Activated T-helper 17 cell treated with anti-CD3 and anti-CD28 coated beads, Interleukin-2, amount 50 U/mL, for 72 hours (primary cell): Measurements from ENCODE around the gene TMCC1. TPM values are rescaled to one million over a fixed set of nuclear protein-coding genes. Genes with fewer than 3 reads are reported as not detected.

Experiments
- ATAC-seq: fragments of 150-1000 bp; cut with Tn5 transposase; replicated peaks from 2 replicates; pipeline ENCODE4 v1.10.0; 2021; ENCODE audit warnings: mild to moderate bottlenecking, moderate library complexity
- H3K27ac Mint-ChIP-seq: one replicate; pipeline ENCODE4 v1.8.0; 2022; ENCODE audit warnings: mixed read lengths
- H3K27me3 Mint-ChIP-seq: one replicate; pipeline ENCODE4 v1.8.0; 2022; ENCODE audit warnings: mixed read lengths
- H3K36me3 Mint-ChIP-seq: one replicate; pipeline ENCODE4 v1.8.0; 2022; ENCODE audit warnings: low read depth, mild to moderate bottlenecking, mixed read lengths
- H3K4me1 Mint-ChIP-seq: one replicate; pipeline ENCODE4 v1.8.0; 2022; ENCODE audit warnings: mixed read lengths
- H3K4me3 Mint-ChIP-seq: one replicate; pipeline ENCODE4 v1.8.0; 2022; ENCODE audit warnings: mild to moderate bottlenecking, mixed read lengths
- H3K9me3 Mint-ChIP-seq: one replicate; pipeline ENCODE4 v1.8.0; 2022; ENCODE audit warnings: mixed read lengths
- total RNA-seq, 2 donors: library from RNA; stranded (reverse); gene quantifications; one replicate each; pipeline ENCODE4 v1.2.3, GENCODE V29; 2022

Gene TMCC1
- total RNA-seq, result 10 to 100 TPM; 16.4 to 19.5 TPM

- H3K9me3 Mint-ChIP-seq, result no peaks in the 10 kb centered on the region
- peak; percentile 94 for ATAC-seq
- peak within 1 kb of the TSS; percentile 91 for H3K4me3 Mint-ChIP-seq
- H3K27me3 Mint-ChIP-seq, result no peaks in the 10 kb centered on the region
- no peaks in the 10 kb centered on the region for H3K36me3 Mint-ChIP-seq
- peak within 1 kb of the TSS; percentile 83 for H3K27ac Mint-ChIP-seq
- peaks cover 30% of the 10 kb centered on the region for H3K4me1 Mint-ChIP-seq
These were observed at the start of gene TMCC1 for GRCh38 chr3:129893581-129894070. Gene TMCC1 (minus strand): TSS chr3:129893711.

- no peak overlapping the region for H3K27ac Mint-ChIP-seq
- no peaks in the 10 kb centered on the region for H3K4me1 Mint-ChIP-seq
- ATAC-seq, result no peak
- no peaks in the 10 kb centered on the region for H3K9me3 Mint-ChIP-seq
- H3K4me3 Mint-ChIP-seq, result no peak overlapping the region
- no peaks in the 10 kb centered on the region for H3K36me3 Mint-ChIP-seq
- H3K27me3 Mint-ChIP-seq, result peaks cover 20% of the 10 kb centered on the region
These were observed 49.5 kb upstream of the TMCC1 start for GRCh38 chr3:129943020-129943419.

- Mint-ChIP-seq H3K36me3 (no peaks in the 10 kb centered on the region), H3K27me3 (peaks cover 17% of the 10 kb centered on the region), H3K9me3 (no peaks in the 10 kb centered on the region)
These were observed 48.8 kb upstream of the TMCC1 start for GRCh38 chr3:129942296-129942695.

GRCh38 chr3:129940086-129940485, 46.6 kb upstream of the TMCC1 start:
- no peaks in the 10 kb centered on the region for H3K4me1 Mint-ChIP-seq
- peaks cover 16% of the 10 kb centered on the region for H3K27me3 Mint-ChIP-seq
- H3K4me3 Mint-ChIP-seq, result no peak overlapping the region
- H3K27ac Mint-ChIP-seq, result no peak overlapping the region
- H3K9me3 Mint-ChIP-seq, result no peaks in the 10 kb centered on the region
- no peak for ATAC-seq
- no peaks in the 10 kb centered on the region for H3K36me3 Mint-ChIP-seq

More at GRCh38 chr3:129942296-129942695, 48.8 kb upstream of the TMCC1 start:
- peak; percentile 42 for ATAC-seq
- Mint-ChIP-seq H3K4me3 (no peak overlapping the region), H3K4me1 (no peaks in the 10 kb centered on the region), H3K27ac (no peak overlapping the region)

- Mint-ChIP-seq H3K36me3 (no peaks in the 10 kb centered on the region), H3K9me3 (no peaks in the 10 kb centered on the region), H3K27me3 (peaks cover 7% of the 10 kb centered on the region), H3K4me3 (no peak overlapping the region), H3K4me1 (no peaks in the 10 kb centered on the region), H3K27ac (no peak overlapping the region)
- no peak for ATAC-seq
These were observed 44.8 kb upstream of the TMCC1 start for GRCh38 chr3:129938140-129938930.

GRCh38 chr3:129937717-129938116, 44.2 kb upstream of the TMCC1 start:
- Mint-ChIP-seq H3K9me3 (no peaks in the 10 kb centered on the region), H3K36me3 (no peaks in the 10 kb centered on the region), H3K4me3 (no peak overlapping the region), H3K27ac (no peak overlapping the region), H3K4me1 (no peaks in the 10 kb centered on the region), H3K27me3 (peaks cover 5% of the 10 kb centered on the region)
- ATAC-seq, result no peak

GRCh38 chr3:129936757-129937156, 43.2 kb upstream of the TMCC1 start:
- Mint-ChIP-seq H3K4me1 (no peaks in the 10 kb centered on the region), H3K27ac (peak overlapping the region; percentile 47), H3K36me3 (no peaks in the 10 kb centered on the region), H3K9me3 (no peaks in the 10 kb centered on the region), H3K4me3 (peak overlapping the region; percentile 71), H3K27me3 (no peaks in the 10 kb centered on the region)
- peak; percentile 74 for ATAC-seq

GRCh38 chr3:129934234-129935123, 41.0 kb upstream of the TMCC1 start:
- Mint-ChIP-seq H3K9me3 (peaks cover 3% of the 10 kb centered on the region), H3K4me1 (no peaks in the 10 kb centered on the region), H3K27me3 (no peaks in the 10 kb centered on the region), H3K36me3 (no peaks in the 10 kb centered on the region), H3K27ac (no peak overlapping the region), H3K4me3 (no peak overlapping the region)
- peak; percentile 37 for ATAC-seq

- no peak for ATAC-seq
- Mint-ChIP-seq H3K36me3 (no peaks in the 10 kb centered on the region), H3K4me3 (no peak overlapping the region), H3K27me3 (no peaks in the 10 kb centered on the region), H3K27ac (no peak overlapping the region), H3K4me1 (no peaks in the 10 kb centered on the region), H3K9me3 (peaks cover 5% of the 10 kb centered on the region)
These were observed 40.0 kb upstream of the TMCC1 start for GRCh38 chr3:129933471-129933870.

- Mint-ChIP-seq H3K4me3 (no peak overlapping the region), H3K27me3 (peaks cover 5% of the 10 kb centered on the region), H3K36me3 (no peaks in the 10 kb centered on the region), H3K27ac (no peak overlapping the region), H3K9me3 (peaks cover 9% of the 10 kb centered on the region), H3K4me1 (no peaks in the 10 kb centered on the region)
- no peak for ATAC-seq
These were observed 35.9 kb upstream of the TMCC1 start for GRCh38 chr3:129929383-129929782.

GRCh38 chr3:129927072-129927471, 33.6 kb upstream of the TMCC1 start:
- Mint-ChIP-seq H3K27me3 (peaks cover 5% of the 10 kb centered on the region), H3K9me3 (peaks cover 9% of the 10 kb centered on the region), H3K27ac (no peak overlapping the region), H3K36me3 (no peaks in the 10 kb centered on the region), H3K4me1 (no peaks in the 10 kb centered on the region), H3K4me3 (no peak overlapping the region)
- ATAC-seq, result no peak

GRCh38 chr3:129919806-129920205, 26.3 kb upstream of the TMCC1 start:
- no peak overlapping the region for H3K4me3 Mint-ChIP-seq
- H3K27me3 Mint-ChIP-seq, result peaks cover 3% of the 10 kb centered on the region
- no peaks in the 10 kb centered on the region for H3K4me1 Mint-ChIP-seq
- no peaks in the 10 kb centered on the region for H3K36me3 Mint-ChIP-seq
- no peak overlapping the region for H3K27ac Mint-ChIP-seq
- peaks cover 13% of the 10 kb centered on the region for H3K9me3 Mint-ChIP-seq
- ATAC-seq, result no peak

GRCh38 chr3:129919357-129919756, 25.8 kb upstream of the TMCC1 start:
- Mint-ChIP-seq H3K36me3 (no peaks in the 10 kb centered on the region), H3K4me1 (no peaks in the 10 kb centered on the region), H3K9me3 (peaks cover 13% of the 10 kb centered on the region), H3K4me3 (no peak overlapping the region), H3K27me3 (no peaks in the 10 kb centered on the region), H3K27ac (no peak overlapping the region)
- no peak for ATAC-seq

- Mint-ChIP-seq H3K36me3 (no peaks in the 10 kb centered on the region), H3K4me3 (no peak overlapping the region), H3K4me1 (no peaks in the 10 kb centered on the region), H3K27ac (no peak overlapping the region), H3K9me3 (peaks cover 13% of the 10 kb centered on the region), H3K27me3 (no peaks in the 10 kb centered on the region)
- no peak for ATAC-seq
These were observed 24.9 kb upstream of the TMCC1 start for GRCh38 chr3:129918461-129918860.
